GM18868 (cell line): Measurements from ENCODE around the gene CHRNB2.
A peak's percentile ranks its signal among the peaks of the same experiment; 100 is the strongest.

Source experiments
- ATAC-seq: cut with Tn5 transposase; IDR thresholded peaks from one replicate; pipeline ENCODE4 v1.9.1; 2021; ENCODE audit warnings: mild to moderate bottlenecking, moderate library complexity; ENCODE audit not compliant: unreplicated experiment

CHRNB2 gene

GRCh38 chr1:154577346-154578057 is 9.9 kb downstream of the CHRNB2 start:
- ATAC-seq = no peak

GRCh38 chr1:154578058-154578418 is 10.5 kb downstream of the CHRNB2 start:
- ATAC-seq = no peak

- ATAC-seq = no peak
Observed at GRCh38 chr1:154579374-154579773, 11.8 kb downstream of the CHRNB2 start.

GRCh38 chr1:154581766-154582165 is 14.2 kb downstream of the CHRNB2 start:
- ATAC-seq = no peak

GRCh38 chr1:154582885-154583284 is 15.3 kb downstream of the CHRNB2 start:
- no peak for ATAC-seq

- ATAC-seq = no peak
Observed at GRCh38 chr1:154583773-154584172, 16.2 kb downstream of the CHRNB2 start.

GRCh38 chr1:154584267-154584994 is 16.9 kb downstream of the CHRNB2 start:
- no peak for ATAC-seq

GRCh38 chr1:154586231-154586630 is 18.7 kb downstream of the CHRNB2 start:
- ATAC-seq = no peak

GRCh38 chr1:154586641-154587040 is 19.1 kb downstream of the CHRNB2 start:
- no peak for ATAC-seq

GRCh38 chr1:154589780-154590179 is 22.2 kb downstream of the CHRNB2 start:
- ATAC-seq = no peak

- ATAC-seq = no peak
Observed at GRCh38 chr1:154590756-154591155, 23.2 kb downstream of the CHRNB2 start.

GRCh38 chr1:154591206-154591605 is 23.6 kb downstream of the CHRNB2 start:
- no peak for ATAC-seq

GRCh38 chr1:154593390-154593789 is 25.8 kb downstream of the CHRNB2 start:
- no peak for ATAC-seq

GRCh38 chr1:154594811-154595210 is 27.2 kb downstream of the CHRNB2 start:
- no peak for ATAC-seq

GRCh38 chr1:154595621-154596020 is 28.0 kb downstream of the CHRNB2 start:
- no peak for ATAC-seq

- no peak for ATAC-seq
Observed at GRCh38 chr1:154598871-154599635, 31.5 kb downstream of the CHRNB2 start.

- no peak for ATAC-seq
Observed at GRCh38 chr1:154599658-154600057, 32.1 kb downstream of the CHRNB2 start.

- no peak for ATAC-seq
Observed at GRCh38 chr1:154603317-154603716, 35.7 kb downstream of the CHRNB2 start.

GRCh38 chr1:154605534-154605933 is 38.0 kb downstream of the CHRNB2 start:
- ATAC-seq = no peak

GRCh38 chr1:154607106-154607608 is 39.6 kb downstream of the CHRNB2 start:
- no peak for ATAC-seq

- peak; percentile 70 for ATAC-seq
Observed at GRCh38 chr1:154607609-154608396, 40.2 kb downstream of the CHRNB2 start, which contains the start of gene ADAR. ADAR (minus strand) TSS chr1:154608186; CDS start chr1:154608006, 180 bp downstream.
